HEK293 (cell line): ENCODE results near the gene PMS1.

Source experiments
- CTCF ChIA-PET: fragments of 350-600 bp; formaldehyde crosslinking; extraction: SDS; loops from one replicate; lab custom pipeline; 2021; ENCODE audit warnings: antibody characterized with exemption; lab: Yijun Ruan, JAX
- POLR2A ChIA-PET: fragments of 300-600 bp; formaldehyde crosslinking; extraction: SDS; loops from one replicate; lab custom pipeline; 2020; ENCODE audit warnings: antibody characterized with exemption, inconsistent platforms; lab: Yijun Ruan, JAX
- H3K27ac ChIP-seq: fragments of 200-500 bp; sonication (Bioruptor generic); 2 replicates; pipeline ENCODE4 v1.5.1; 2014; ENCODE audit warnings: low read depth, low read length, control low read depth, inconsistent platforms; ENCODE audit errors: extremely low read depth
- H3K36me3 ChIP-seq, 2 experiments: fragments of 200-500 bp in 1 of 2; sonication (Bioruptor generic) in 1 of 2; 1 replicate in 1 of 2; 2 replicates in 1 of 2; pipeline ENCODE4 v1.5.1; 2014 to 2017; ENCODE audit warnings: inconsistent platforms in 2 of 2, low read length in 2 of 2; ENCODE audit not compliant: control insufficient read depth in 2 of 2, insufficient read depth in 1 of 2
- H3K4me1 ChIP-seq: fragments of 200-500 bp; sonication (Bioruptor generic); 2 replicates; pipeline ENCODE4 v1.5.1; 2014; ENCODE audit warnings: mild to moderate bottlenecking, low read length, inconsistent platforms; ENCODE audit not compliant: control insufficient read depth, insufficient read depth
- H3K4me3 ChIP-seq: 2 replicates; pipeline ENCODE4 v1.5.1; 2011; ENCODE audit warnings: low read depth, mild to moderate bottlenecking, control low read depth, low read length, moderate library complexity
- H3K9me3 ChIP-seq: fragments of 200-500 bp; sonication (Bioruptor generic); 2 replicates; pipeline ENCODE4 v1.5.1; 2014; ENCODE audit warnings: low read depth, low read length, inconsistent platforms; ENCODE audit not compliant: control insufficient read depth, insufficient read depth
- CTCF ChIP-seq: fragments of 450-650 bp; formaldehyde crosslinking; IDR thresholded peaks from 2 replicates; pipeline ENCODE4 v1.5.1; 2016; ENCODE audit warnings: missing biosample characterization, missing genetic modification characterization
- KLF1 ChIP-seq: fragments of 450-650 bp; formaldehyde crosslinking; IDR thresholded peaks from 2 replicates; pipeline ENCODE4 v1.5.1; 2016; ENCODE audit warnings: missing biosample characterization, missing genetic modification characterization
- KLF8 ChIP-seq: fragments of 450-650 bp; formaldehyde crosslinking; IDR thresholded peaks from 2 replicates; pipeline ENCODE4 v1.5.1; 2016; ENCODE audit warnings: missing biosample characterization, missing genetic modification characterization
- PRDM10 ChIP-seq: fragments of 450-650 bp; formaldehyde crosslinking; IDR thresholded peaks from 2 replicates; pipeline ENCODE4 v1.5.1; 2016; ENCODE audit warnings: missing biosample characterization, missing genetic modification characterization
- SP2 ChIP-seq: fragments of 450-650 bp; formaldehyde crosslinking; IDR thresholded peaks from 2 replicates; pipeline ENCODE4 v1.5.1; 2016; ENCODE audit warnings: missing biosample characterization, missing genetic modification characterization
- ZNF138 ChIP-seq: fragments of 450-650 bp; formaldehyde crosslinking; IDR thresholded peaks from 2 replicates; pipeline ENCODE4 v1.5.1; 2016; ENCODE audit warnings: missing biosample characterization, missing genetic modification characterization, borderline replicate concordance
- ZNF214 ChIP-seq: fragments of 450-650 bp; formaldehyde crosslinking; IDR thresholded peaks from 2 replicates; pipeline ENCODE4 v1.5.1; 2017; ENCODE audit warnings: missing biosample characterization, mild to moderate bottlenecking, missing genetic modification characterization, borderline replicate concordance
- ZNF23 ChIP-seq: fragments of 450-650 bp; formaldehyde crosslinking; IDR thresholded peaks from 2 replicates; pipeline ENCODE4 v1.5.1; 2016; ENCODE audit warnings: missing biosample characterization, missing genetic modification characterization, borderline replicate concordance
- ZNF24 ChIP-seq: fragments of 450-650 bp; formaldehyde crosslinking; IDR thresholded peaks from 2 replicates; pipeline ENCODE4 v1.5.1; 2016; ENCODE audit warnings: missing biosample characterization, missing genetic modification characterization
- ZNF335 ChIP-seq: fragments of 450-650 bp; formaldehyde crosslinking; conservative IDR thresholded peaks from 2 replicates; pipeline ENCODE4 v1.5.1; 2016; ENCODE audit warnings: missing biosample characterization, missing genetic modification characterization
- ZNF341 ChIP-seq: fragments of 450-650 bp; formaldehyde crosslinking; IDR thresholded peaks from 2 replicates; pipeline ENCODE4; 2016; ENCODE audit warnings: low read depth, missing biosample characterization, missing genetic modification characterization
- ZNF449 ChIP-seq: fragments of 450-650 bp; formaldehyde crosslinking; IDR thresholded peaks from 2 replicates; pipeline ENCODE4 v1.5.1; 2017; ENCODE audit warnings: missing biosample characterization, mild to moderate bottlenecking, missing genetic modification characterization, moderate library complexity
- ZNF544 ChIP-seq: fragments of 450-650 bp; formaldehyde crosslinking; IDR thresholded peaks from 2 replicates; pipeline ENCODE4 v1.5.0; 2017; ENCODE audit warnings: missing biosample characterization, missing genetic modification characterization
- ZNF571 ChIP-seq: fragments of 450-650 bp; formaldehyde crosslinking; IDR thresholded peaks from 2 replicates; pipeline ENCODE4 v1.5.0; 2017; ENCODE audit warnings: missing biosample characterization, missing genetic modification characterization
- ZNF654 ChIP-seq: fragments of 450-650 bp; formaldehyde crosslinking; IDR thresholded peaks from 2 replicates; pipeline ENCODE4 v1.5.1; 2016; ENCODE audit warnings: low read depth, missing biosample characterization, missing genetic modification characterization
- ZSCAN30 ChIP-seq: fragments of 450-650 bp; IDR thresholded peaks from 2 replicates; pipeline ENCODE4 v1.5.1; 2018; ENCODE audit warnings: missing biosample characterization, mild to moderate bottlenecking, missing genetic modification characterization, moderate library complexity

The PMS1 gene

GRCh38 chr2:189783927-189784867 is at the start of gene PMS1, which contains the start of gene ORMDL1 (continued):
- TF ChIP-seq KLF8 (tag by site-specific recombination) (peak; percentile 75), SP2 (tag by site-specific recombination) (peak; percentile 92), KLF1 (tag by site-specific recombination) (peak; percentile 45), ZNF23 (tag by site-specific recombination) (no peak), ZNF138 (tag by site-specific recombination) (no peak), PRDM10 (peak; percentile 98), ZNF544 (tag by site-specific recombination) (no peak), ZNF449 (no peak; the same call in 1 of the 2 replicates), ZNF214 (tag by site-specific recombination) (no peak), ZNF571 (tag by site-specific recombination) (no peak), ZSCAN30 (tag by site-specific recombination) (peak; percentile 29), ZNF341 (tag by site-specific recombination) (peak; percentile 99), ZNF335 (tag by site-specific recombination) (peak; percentile 82)

- ChIA-PET POLR2A (interaction anchor here (0.7 kb wide), 1 partner anchor 59 kb away, joined by 3 read pairs; no protein-coding TSS in a partner anchor), CTCF (interaction anchor here (0.7 to 4.1 kb wide), 14 partner anchors 11 to 1058 kb away, joined by 3 to 27 read pairs (median 4); partner anchors contain the start of gene OSGEPL1)
- Histone ChIP-seq H3K27ac (no peak overlapping the region), H3K36me3 (peaks cover 29 to 62% of the 10 kb centered on the region in 2 experiments), H3K4me1 (no peaks in the 10 kb centered on the region), H3K4me3 (no peak overlapping the region), H3K9me3 (no peaks in the 10 kb centered on the region)
- TF ChIP-seq ZNF654 (tag by site-specific recombination) (peak; percentile 45), CTCF (peak; percentile 75; the same call in 1 of the 2 replicates), ZNF24 (tag by site-specific recombination) (no peak)
These were observed 33.1 kb upstream of the PMS1 start for GRCh38 chr2:189751080-189751658.
